Progenitor cell of endocrine pancreas (in vitro differentiated cells): ENCODE measurements around the gene CCNI2. TPM values are rescaled to one million over a fixed set of nuclear protein-coding genes. Genes with fewer than 3 reads are reported as not detected.
A peak's percentile ranks its signal among the peaks of the same experiment; 100 is the strongest.

Source experiments
- DNase-seq: peaks from one replicate; pipeline ENCODE4 v3.0.0; 2021; ENCODE audit warnings: low spot score; ENCODE audit not compliant: unreplicated experiment
- H3K27ac Mint-ChIP-seq: 2 replicates; pipeline ENCODE4 v1.8.0; 2021; ENCODE audit warnings: mild to moderate bottlenecking, moderate library complexity, mixed read lengths
- H3K27me3 Mint-ChIP-seq: 2 replicates; pipeline ENCODE4 v1.8.0; 2021; ENCODE audit warnings: mixed read lengths
- H3K36me3 Mint-ChIP-seq: 2 replicates; pipeline ENCODE4 v1.8.0; 2022; ENCODE audit warnings: mixed read lengths; ENCODE audit not compliant: insufficient read depth
- H3K4me1 Mint-ChIP-seq: 2 replicates; pipeline ENCODE4 v1.8.0; 2021; ENCODE audit warnings: low read depth, mixed read lengths
- H3K4me3 Mint-ChIP-seq: 2 replicates; pipeline ENCODE4 v1.8.0; 2021; ENCODE audit warnings: low read depth, mild to moderate bottlenecking, moderate library complexity, mixed read lengths
- H3K9me3 Mint-ChIP-seq: 2 replicates; pipeline ENCODE4 v1.8.0; 2021; ENCODE audit warnings: low read depth, mixed read lengths
- CTCF ChIP-seq: fragments of 200-600 bp; sonication (generic); IDR thresholded peaks from one replicate; pipeline ENCODE4 v1.5.0; 2021; ENCODE audit warnings: antibody characterized with exemption, mild to moderate bottlenecking; ENCODE audit not compliant: unreplicated experiment
- long read RNA-seq: library from polyadenylated mRNA; unstranded; transcript quantifications from one replicate; pipeline ENCODE4 v2.0.0, GENCODE V29; 2020
- total RNA-seq: library from RNA; stranded (reverse); gene quantifications from 2 replicates; pipeline ENCODE4 v1.2.1, GENCODE V29; 2021

CCNI2 gene, protein sequence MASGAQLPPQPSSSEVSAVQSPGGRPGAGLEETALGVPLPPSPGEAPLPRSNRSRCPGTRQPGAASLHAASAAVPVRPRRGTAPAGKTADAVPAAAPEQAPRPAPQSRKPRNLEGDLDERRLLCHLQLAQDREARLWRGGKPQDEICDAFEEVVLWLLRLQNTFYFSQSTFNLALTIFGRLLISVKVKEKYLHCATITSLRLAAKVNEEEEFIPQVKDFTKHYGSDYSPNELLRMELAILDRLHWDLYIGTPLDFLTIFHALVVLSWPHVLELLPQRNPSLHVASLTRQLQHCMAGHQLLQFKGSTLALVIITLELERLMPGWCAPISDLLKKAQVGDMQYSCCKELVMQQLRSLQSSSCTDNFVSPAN
- 0.36 and 0.49 TPM in 2 replicates for total RNA-seq
- long read RNA-seq: 0 reads

- Mint-ChIP-seq H3K27me3 (peaks cover 63% of the 10 kb centered on the region), H3K4me3 (peak within 1 kb of the TSS; percentile 56), H3K4me1 (no peaks in the 10 kb centered on the region), H3K9me3 (no peaks in the 10 kb centered on the region), H3K27ac (no peak within 1 kb of the TSS), H3K36me3 (no peaks in the 10 kb centered on the region)
- TF ChIP-seq CTCF: peak; percentile 58
- DNase-seq: peak; percentile 24
Measured at GRCh38 chr5:132746954-132747615, at the start of gene CCNI2. TSS of gene CCNI2 (plus strand) at chr5:132747426. CDS start at chr5:132747496, 70 bp downstream.

- Mint-ChIP-seq H3K27ac (no peak overlapping the region), H3K36me3 (peaks cover 23% of the 10 kb centered on the region), H3K9me3 (no peaks in the 10 kb centered on the region), H3K4me1 (peaks cover 6% of the 10 kb centered on the region), H3K27me3 (no peaks in the 10 kb centered on the region), H3K4me3 (no peak overlapping the region)
- no peak for TF ChIP-seq CTCF
- DNase-seq: no peak
Measured at GRCh38 chr5:132704875-132705274, 42.4 kb upstream of the CCNI2 start.

DNA sequence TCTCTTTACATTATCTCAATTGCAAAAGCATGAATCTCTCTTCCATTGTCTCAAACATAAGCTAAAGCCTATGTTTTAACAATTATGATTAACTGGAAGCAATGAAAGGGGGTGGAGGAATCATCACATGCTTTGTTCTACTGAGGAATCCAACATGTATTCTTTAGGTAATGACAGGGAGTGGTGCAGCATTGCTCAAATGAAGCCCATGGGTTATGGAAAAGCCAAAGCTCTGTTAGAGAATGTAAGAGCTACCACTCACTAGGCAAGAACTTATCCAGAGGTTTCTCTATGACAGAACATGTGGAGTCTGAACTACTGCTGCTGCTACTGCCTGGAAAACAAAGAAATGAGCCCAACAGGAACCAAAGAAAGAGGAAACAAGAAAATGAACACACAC is 38.6 kb upstream of the CCNI2 start:
- H3K27me3 Mint-ChIP-seq: no peaks in the 10 kb centered on the region
- no peak overlapping the region for H3K4me3 Mint-ChIP-seq
- H3K27ac Mint-ChIP-seq: no peak overlapping the region
- peaks cover 5% of the 10 kb centered on the region for H3K36me3 Mint-ChIP-seq
- H3K4me1 Mint-ChIP-seq: no peaks in the 10 kb centered on the region
- no peaks in the 10 kb centered on the region for H3K9me3 Mint-ChIP-seq
- no peak for DNase-seq
- TF ChIP-seq CTCF: no peak

- H3K4me3 Mint-ChIP-seq: no peak overlapping the region
- no peak for DNase-seq
- peak; percentile 45 for TF ChIP-seq CTCF
Measured at GRCh38 chr5:132714456-132715307, 32.5 kb upstream of the CCNI2 start.

More at GRCh38 chr5:132714456-132715307, 32.5 kb upstream of the CCNI2 start:
- no peaks in the 10 kb centered on the region for H3K27me3 Mint-ChIP-seq
- H3K36me3 Mint-ChIP-seq: peaks cover 9% of the 10 kb centered on the region
- H3K4me1 Mint-ChIP-seq: no peaks in the 10 kb centered on the region
- no peak overlapping the region for H3K27ac Mint-ChIP-seq
- H3K9me3 Mint-ChIP-seq: no peaks in the 10 kb centered on the region
